Measurements from ENCODE around the gene PAPPA2. TPM values are rescaled to one million over a fixed set of nuclear protein-coding genes. Genes with fewer than 3 reads are reported as not detected.

Gene PAPPA2
- total RNA-seq, 1 donor from 2014 or later: 2.8 TPM

GRCh38 chr1:176770066-176770465, 307.1 kb downstream of the PAPPA2 start:
- no peak for DNase-seq

- no peak for DNase-seq
Measured at GRCh38 chr1:176773038-176773437, 310.1 kb downstream of the PAPPA2 start.

GRCh38 chr1:176774224-176774623, 311.2 kb downstream of the PAPPA2 start:
- no peak for DNase-seq

- DNase-seq: no peak
Measured at GRCh38 chr1:176775378-176775777, 312.4 kb downstream of the PAPPA2 start.

- no peak for DNase-seq
Measured at GRCh38 chr1:176775996-176776395, 313.0 kb downstream of the PAPPA2 start.

GRCh38 chr1:176778056-176778455, 315.1 kb downstream of the PAPPA2 start:
- no peak for DNase-seq

GRCh38 chr1:176779992-176780328, 317.0 kb downstream of the PAPPA2 start:
- DNase-seq: no peak

GRCh38 chr1:176783309-176783708, 320.3 kb downstream of the PAPPA2 start:
- DNase-seq: no peak

GRCh38 chr1:176785056-176785455, 322.1 kb downstream of the PAPPA2 start:
- DNase-seq: no peak

- DNase-seq: peak; percentile 30
Measured at GRCh38 chr1:176785791-176786190, 322.8 kb downstream of the PAPPA2 start.

- DNase-seq: no peak
Measured at GRCh38 chr1:176786274-176786673, 323.3 kb downstream of the PAPPA2 start.

- no peak for DNase-seq
Measured at GRCh38 chr1:176789571-176790090, 326.7 kb downstream of the PAPPA2 start.

- DNase-seq: no peak
Measured at GRCh38 chr1:176790786-176791185, 327.8 kb downstream of the PAPPA2 start.

- DNase-seq: no peak
Measured at GRCh38 chr1:176791906-176792305, 328.9 kb downstream of the PAPPA2 start.

GRCh38 chr1:176794897-176795508, 332.0 kb downstream of the PAPPA2 start:
- DNase-seq: no peak

- DNase-seq: no peak
Measured at GRCh38 chr1:176795929-176796328, 333.0 kb downstream of the PAPPA2 start.

- no peak for DNase-seq
Measured at GRCh38 chr1:176796583-176796982, 333.6 kb downstream of the PAPPA2 start.

- DNase-seq: no peak
Measured at GRCh38 chr1:176799327-176799726, 336.4 kb downstream of the PAPPA2 start.

GRCh38 chr1:176800978-176801513, 338.1 kb downstream of the PAPPA2 start:
- no peak for DNase-seq

GRCh38 chr1:176801514-176802020, 338.6 kb downstream of the PAPPA2 start:
- DNase-seq: peak; percentile 93

- DNase-seq: no peak
Measured at GRCh38 chr1:176802316-176802715, 339.3 kb downstream of the PAPPA2 start.

GRCh38 chr1:176803042-176803441, 340.1 kb downstream of the PAPPA2 start:
- DNase-seq: no peak

- DNase-seq: no peak
Measured at GRCh38 chr1:176803596-176803995, 340.6 kb downstream of the PAPPA2 start.

GRCh38 chr1:176809292-176809691, 346.3 kb downstream of the PAPPA2 start:
- no peak for DNase-seq
